ENCODE results near the gene AGAP1. TPM values are rescaled to one million over a fixed set of nuclear protein-coding genes. Genes with fewer than 3 reads are reported as not detected.

Gene AGAP1
- total RNA-seq, 1 donor = 10.8 TPM

DNA sequence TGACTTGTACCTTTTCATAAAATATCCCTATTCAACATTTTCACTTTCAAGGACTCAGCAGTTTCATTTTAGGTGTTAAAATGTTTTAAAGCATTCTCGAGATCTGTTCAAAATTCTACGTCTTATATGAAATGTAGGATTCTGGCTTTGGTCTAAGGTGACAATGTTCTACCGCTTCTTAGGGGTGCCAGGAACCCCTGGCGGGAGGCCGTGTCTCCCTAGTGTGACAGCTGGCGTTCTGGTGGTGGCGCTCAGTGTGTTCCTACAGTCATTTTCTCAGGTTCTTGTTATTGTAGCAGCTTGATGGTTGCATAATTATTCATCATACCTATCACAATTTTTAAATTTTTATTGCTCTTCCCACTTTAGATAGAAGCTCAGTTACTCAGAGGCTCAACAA is 204.6 kb downstream of the AGAP1 start:
- TF ChIP-seq, protein P1, sequence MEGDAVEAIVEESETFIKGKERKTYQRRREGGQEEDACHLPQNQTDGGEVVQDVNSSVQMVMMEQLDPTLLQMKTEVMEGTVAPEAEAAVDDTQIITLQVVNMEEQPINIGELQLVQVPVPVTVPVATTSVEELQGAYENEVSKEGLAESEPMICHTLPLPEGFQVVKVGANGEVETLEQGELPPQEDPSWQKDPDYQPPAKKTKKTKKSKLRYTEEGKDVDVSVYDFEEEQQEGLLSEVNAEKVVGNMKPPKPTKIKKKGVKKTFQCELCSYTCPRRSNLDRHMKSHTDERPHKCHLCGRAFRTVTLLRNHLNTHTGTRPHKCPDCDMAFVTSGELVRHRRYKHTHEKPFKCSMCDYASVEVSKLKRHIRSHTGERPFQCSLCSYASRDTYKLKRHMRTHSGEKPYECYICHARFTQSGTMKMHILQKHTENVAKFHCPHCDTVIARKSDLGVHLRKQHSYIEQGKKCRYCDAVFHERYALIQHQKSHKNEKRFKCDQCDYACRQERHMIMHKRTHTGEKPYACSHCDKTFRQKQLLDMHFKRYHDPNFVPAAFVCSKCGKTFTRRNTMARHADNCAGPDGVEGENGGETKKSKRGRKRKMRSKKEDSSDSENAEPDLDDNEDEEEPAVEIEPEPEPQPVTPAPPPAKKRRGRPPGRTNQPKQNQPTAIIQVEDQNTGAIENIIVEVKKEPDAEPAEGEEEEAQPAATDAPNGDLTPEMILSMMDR (IDR thresholded peaks at IDR 0.05; ENCODE audit: insufficient read depth, low read depth, low read length) = no peak
- DNase-seq (ENCODE audit: low read depth) = no peak
- no peak overlapping the region for H3K4me3 ChIP-seq (ENCODE audit: low read depth, low read length)

GRCh38 chr2:235699576-235699975 is 205.7 kb downstream of the AGAP1 start:
- no peak for DNase-seq (ENCODE audit: low read depth)
- H3K4me3 ChIP-seq (ENCODE audit: low read depth, low read length) = no peak overlapping the region
- TF ChIP-seq, protein P1 (IDR thresholded peaks at IDR 0.05; ENCODE audit: insufficient read depth, low read depth, low read length) = no peak

DNA sequence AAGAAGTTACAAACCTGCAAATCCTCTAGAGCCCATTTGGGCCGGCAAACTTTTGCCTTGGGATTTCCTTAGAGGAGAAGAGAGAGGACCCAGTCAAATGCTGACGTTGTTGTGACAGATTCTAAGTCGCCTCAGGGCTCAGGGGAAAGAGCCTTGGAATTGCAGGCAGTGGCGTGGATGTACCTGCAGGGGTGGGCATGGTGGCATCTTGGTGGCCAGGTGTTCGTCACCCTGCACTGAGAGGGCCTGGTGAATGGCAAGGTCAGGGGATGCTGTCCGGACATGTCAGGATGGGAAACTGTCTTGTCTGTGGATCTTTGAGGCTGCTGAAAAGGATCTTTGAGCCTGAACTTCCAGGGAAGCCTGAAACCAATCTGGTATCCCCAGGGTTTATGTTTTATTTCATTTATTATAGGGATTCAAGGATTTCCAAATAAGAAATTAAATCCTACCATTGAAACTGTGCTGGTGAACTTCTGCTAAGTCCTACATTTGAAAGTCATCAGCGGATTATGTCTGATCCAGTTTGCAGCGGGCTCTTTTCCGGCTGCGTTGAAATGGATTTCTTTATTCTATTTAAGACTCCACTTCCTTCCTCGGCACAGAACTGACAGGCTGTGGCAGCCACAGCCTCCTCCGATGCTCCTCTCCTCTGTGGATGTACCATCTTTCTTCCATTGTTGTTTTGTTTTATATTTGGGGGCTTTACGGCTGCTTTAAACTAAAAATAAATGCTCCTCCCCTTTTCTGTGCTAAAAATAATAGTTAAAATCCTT is 207.6 kb downstream of the AGAP1 start:
- H3K4me3 ChIP-seq (ENCODE audit: low read depth, low read length) = no peak overlapping the region
- TF ChIP-seq, protein P1 (IDR thresholded peaks at IDR 0.05; ENCODE audit: insufficient read depth, low read depth, low read length) = no peak
- DNase-seq (ENCODE audit: low read depth) = no peak

DNA sequence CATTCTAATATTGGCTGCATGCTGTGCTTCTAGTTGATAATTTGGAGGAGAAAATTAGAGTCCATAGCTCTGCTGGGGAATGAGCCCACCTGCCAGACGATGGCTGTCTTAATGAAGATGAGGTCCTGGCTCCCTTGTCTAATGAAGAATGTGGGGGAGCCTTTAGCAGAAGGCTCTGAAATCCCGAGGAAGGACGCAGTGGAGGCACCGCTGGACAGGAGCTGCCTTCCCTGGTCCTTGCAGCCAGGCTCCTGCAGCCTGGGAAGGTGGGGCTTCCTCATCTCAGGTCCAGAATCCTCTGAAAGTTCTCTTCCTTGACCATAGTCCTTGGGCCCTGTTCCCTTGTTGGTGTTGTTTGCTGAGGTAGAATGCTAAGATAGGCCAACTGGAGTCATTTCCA is 208.3 kb downstream of the AGAP1 start:
- TF ChIP-seq, protein P1 (IDR thresholded peaks at IDR 0.05; ENCODE audit: insufficient read depth, low read depth, low read length) = no peak
- H3K4me3 ChIP-seq (ENCODE audit: low read depth, low read length) = no peak overlapping the region
- no peak for DNase-seq (ENCODE audit: low read depth)

- TF ChIP-seq, protein P1 (IDR thresholded peaks at IDR 0.05; ENCODE audit: insufficient read depth, low read depth, low read length) = no peak
- DNase-seq (ENCODE audit: low read depth) = no peak
- H3K4me3 ChIP-seq (ENCODE audit: low read depth, low read length) = no peak overlapping the region
Measured at GRCh38 chr2:235703711-235704295, 210.0 kb downstream of the AGAP1 start.

DNA sequence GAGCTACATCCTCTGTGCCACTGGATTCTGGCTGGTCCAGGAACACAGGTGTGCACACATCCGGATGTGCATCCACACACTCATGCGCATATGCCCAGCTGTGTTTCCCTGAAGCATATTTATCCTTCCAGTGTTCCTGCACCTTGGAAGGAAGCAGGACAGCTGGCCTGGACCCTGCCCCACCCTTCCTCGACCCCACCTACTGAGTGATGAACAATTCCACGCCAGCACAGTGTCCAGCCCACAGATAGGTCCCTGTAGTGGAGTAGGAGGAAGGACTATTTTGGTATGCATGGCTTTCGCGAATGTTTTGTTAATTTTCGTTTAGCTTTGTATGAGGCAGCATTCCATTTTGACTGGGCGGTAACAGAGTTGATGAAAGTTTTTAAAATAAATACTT is 211.5 kb downstream of the AGAP1 start:
- no peak for DNase-seq (ENCODE audit: low read depth)
- no peak overlapping the region for H3K4me3 ChIP-seq (ENCODE audit: low read depth, low read length)
- TF ChIP-seq, protein P1 (IDR thresholded peaks at IDR 0.05; ENCODE audit: insufficient read depth, low read depth, low read length) = no peak

Data from fibroblast of villous mesenchyme (primary cell).